Hematopoietic multipotent progenitor cell treated with erythropoietin and hydrocortisone succinate and interleukin-3 and kit ligand, for 6 days (in vitro differentiated cells): Measurements from ENCODE around the gene TAP2.

Experiments
- DNase-seq: peaks from one replicate; pipeline ENCODE4 v3.0.0-alpha.2; 2015

The TAP2 gene

GRCh38 chr6:32853541-32854375 is 15.2 kb upstream of the TAP2 start, which contains the start of the genes PSMB9 and TAP1:
Gene PSMB9, plus strand, starts transcription at chr6:32854192. Its CDS starts 38 bp downstream, at chr6:32854230.
Gene TAP1, minus strand, starts transcription at chr6:32853704. Its CDS starts 68 bp downstream, at chr6:32853636.
- peak; percentile 95 for DNase-seq

DNA sequence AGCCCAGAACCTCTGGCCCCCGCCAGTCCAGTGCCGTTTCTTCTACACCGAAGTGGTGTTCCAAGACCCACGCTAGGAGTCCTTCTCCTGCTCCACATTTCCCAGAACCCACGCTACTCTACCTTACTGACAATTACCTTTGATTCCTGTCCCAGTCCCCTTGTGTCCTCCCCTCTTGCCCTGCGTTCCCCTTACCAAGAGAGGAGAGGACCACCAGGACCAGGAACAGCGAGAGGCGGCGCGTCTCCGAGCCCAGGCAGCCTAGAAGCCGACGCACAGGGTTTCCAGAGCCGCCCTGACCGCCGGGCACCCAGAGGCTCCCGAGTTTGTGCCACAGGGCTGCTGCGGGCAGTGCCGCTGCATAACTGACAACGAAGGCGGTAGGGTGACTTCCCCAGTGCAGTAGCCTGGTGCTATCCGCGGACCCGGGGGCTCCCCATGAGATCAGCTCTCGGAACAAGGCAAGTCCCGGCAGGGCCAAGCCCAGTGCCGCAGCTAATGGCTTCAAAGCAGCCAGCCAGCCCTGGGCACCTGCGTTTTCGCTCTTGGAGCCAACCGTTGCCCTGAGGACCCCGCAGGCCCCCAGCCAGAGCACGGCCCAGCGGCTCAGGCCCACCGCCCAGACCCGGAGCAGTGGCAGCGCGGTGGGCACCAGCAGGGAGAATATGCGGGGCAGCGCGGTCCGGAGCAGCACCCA is 14.5 kb upstream of the TAP2 start:
- DNase-seq = peak; percentile 60

GRCh38 chr6:32852018-32852843 is 13.7 kb upstream of the TAP2 start:
- DNase-seq = peak; percentile 20

DNA sequence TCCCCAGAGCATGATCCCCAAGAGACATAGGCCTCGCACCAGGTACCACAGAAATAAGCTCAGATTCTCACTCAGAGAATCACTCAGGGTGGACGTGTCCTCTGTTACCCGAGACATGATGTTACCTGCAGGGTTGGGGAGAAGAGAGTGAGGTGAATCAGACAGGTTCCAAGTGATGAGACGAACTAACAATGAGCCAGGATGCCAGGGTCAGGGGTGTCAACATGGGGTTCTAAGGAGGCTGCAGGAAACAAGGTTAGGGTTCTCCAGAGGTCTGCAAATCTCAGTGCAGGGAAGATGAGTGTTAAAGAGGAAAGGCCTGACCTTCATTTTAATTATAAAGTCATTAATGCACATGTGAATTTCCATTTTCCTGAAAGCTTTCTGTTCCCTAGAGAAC is 12.5 kb upstream of the TAP2 start:
- DNase-seq = no peak

DNA sequence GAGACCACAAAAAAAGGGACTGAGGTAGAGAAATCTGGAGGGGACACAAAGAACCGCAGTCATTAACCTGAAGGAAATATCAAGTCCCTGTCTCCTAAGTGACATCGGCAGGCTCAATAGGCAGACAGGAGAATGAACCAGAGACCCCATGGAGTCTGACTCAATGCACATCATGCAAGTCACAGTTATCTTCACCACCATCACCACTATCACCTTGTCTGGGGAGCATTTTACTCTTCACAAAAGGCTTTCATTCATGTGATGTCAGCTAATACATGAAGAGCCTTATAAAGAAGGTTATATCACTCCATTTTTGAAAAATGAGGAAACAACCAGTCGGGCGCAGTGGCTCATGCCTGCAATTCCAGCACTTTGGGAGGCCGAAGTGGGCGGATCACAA is 10.6 kb upstream of the TAP2 start:
- DNase-seq = no peak

GRCh38 chr6:32847795-32848194 is 9.3 kb upstream of the TAP2 start:
- DNase-seq = no peak

GRCh38 chr6:32847004-32847403 is 8.5 kb upstream of the TAP2 start:
- no peak for DNase-seq

DNA sequence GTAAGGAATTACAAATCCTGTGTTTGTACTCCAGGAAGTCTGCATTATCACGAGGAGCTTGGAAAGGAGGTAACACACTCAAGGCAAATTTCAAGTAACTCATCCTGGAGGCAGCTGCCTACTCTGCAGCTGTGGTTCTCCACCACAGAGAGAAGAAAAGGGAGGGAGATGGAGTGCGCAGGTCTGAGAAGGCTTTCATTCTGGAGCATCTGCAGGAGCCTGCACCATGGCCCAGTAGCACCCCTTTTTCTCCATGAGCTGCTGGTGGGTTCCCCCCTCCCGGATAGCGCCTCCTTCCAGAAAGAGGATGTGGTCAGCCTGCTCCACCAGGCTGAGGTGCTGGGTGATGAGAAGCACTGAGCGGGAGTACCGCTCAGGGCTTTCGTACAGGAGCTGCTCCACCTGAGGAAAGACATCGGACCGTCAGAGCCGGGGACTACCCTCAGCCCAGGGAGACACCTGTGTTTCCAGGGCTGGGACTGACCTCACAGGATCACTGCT is 6.9 kb upstream of the TAP2 start:
- DNase-seq = peak; percentile 42

- peak; percentile 27 for DNase-seq
These were observed 6.4 kb upstream of the TAP2 start for GRCh38 chr6:32844839-32845383.

DNA sequence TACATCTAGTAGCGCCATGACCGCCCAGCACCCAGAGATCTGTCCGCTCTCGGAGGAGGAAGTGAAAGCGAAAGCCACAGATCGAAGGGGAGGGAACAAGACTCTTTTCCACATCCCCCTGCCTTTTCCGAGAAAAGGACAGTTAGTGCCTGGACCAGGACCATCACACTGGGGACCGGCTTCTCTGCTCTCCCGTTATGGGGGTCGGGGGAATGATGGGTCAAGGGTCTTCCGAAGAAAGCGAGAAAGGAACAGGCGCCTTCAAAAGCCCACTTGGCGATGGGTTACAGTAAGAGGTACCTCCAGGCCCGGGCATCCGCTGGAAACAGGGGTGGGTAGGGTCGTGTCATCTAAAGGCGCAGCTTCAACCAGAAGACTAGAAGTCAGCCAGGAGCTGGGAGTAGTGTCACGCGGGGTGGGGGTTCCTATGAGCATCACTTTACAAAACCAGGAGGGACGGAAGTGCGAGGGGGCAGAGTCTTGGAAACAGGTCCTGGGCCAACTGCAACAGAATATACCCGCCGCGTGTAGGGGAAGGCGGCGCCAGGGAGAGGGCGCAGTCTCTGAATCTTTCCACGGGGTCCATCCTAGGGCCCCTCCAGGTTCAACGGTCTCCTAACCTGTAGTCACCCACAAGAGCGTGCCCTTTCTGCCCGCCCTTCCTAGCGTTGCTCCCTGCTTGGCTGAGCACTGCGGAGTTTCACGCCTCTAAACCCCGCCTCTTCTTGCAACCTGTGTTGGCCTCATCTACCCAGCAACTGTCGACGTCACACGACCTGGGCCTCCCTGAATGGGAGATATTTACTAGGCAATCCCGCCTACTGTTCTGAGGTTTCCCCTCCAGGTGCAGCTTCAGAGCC is 5.7 kb upstream of the TAP2 start, which contains the start of gene PSMB8:
Gene PSMB8 (minus strand): TSS at position 69 of the 860 bp plus-strand sequence. CDS start 51 bp downstream, at position 18.
- DNase-seq = peak; percentile 98

DNA sequence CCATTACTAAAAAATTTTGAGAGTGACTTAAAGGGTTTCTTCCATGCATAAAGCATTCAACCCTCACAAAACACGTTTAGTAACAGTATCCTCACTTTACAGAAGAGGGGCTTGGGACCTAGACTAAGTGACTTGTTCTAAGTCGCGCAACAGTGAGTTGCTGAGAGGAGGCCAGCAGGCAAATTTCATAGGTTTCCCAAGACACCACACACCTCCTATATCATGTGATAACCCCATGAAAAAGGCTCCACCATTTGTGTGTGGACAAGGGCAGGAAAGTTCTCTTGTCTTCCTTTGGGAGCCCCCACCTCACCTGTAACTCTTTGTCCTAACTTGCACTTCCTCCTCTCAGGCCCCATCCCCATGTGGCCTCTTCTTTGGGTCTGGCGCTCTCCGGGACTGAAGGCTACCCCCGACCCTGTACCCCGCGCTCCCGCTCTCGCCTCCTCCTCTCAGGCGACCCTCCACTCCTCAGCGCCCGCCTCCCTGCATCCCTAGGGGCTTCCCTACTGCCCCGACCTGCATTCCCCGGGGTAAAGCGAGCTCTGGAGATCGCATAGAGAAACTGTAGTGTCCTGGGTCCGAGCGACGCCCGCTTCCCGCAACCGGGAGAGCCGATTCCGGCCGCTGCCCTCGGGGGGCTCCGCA is 4.9 kb upstream of the TAP2 start:
- DNase-seq = peak; percentile 34

DNA sequence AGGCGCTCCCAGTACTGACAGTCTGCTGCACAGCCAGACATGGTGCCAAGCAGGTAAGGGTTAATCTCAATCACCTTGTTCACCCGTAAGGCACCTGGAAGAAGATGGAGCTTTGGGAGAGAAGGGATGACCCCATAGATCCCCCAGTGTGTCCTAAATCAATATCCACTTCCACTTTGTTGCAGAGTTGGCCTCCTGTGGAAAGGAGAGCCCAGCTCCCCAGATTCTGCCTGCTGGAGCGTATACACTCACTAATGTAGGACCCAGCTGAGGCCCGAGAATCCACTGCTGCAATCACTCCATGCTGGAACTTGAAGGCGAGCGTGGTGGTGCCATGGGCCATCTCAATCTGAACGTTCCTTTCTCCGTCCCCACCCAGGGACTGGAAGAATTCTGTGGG is 4.2 kb upstream of the TAP2 start:
- peak; percentile 38 for DNase-seq

DNA sequence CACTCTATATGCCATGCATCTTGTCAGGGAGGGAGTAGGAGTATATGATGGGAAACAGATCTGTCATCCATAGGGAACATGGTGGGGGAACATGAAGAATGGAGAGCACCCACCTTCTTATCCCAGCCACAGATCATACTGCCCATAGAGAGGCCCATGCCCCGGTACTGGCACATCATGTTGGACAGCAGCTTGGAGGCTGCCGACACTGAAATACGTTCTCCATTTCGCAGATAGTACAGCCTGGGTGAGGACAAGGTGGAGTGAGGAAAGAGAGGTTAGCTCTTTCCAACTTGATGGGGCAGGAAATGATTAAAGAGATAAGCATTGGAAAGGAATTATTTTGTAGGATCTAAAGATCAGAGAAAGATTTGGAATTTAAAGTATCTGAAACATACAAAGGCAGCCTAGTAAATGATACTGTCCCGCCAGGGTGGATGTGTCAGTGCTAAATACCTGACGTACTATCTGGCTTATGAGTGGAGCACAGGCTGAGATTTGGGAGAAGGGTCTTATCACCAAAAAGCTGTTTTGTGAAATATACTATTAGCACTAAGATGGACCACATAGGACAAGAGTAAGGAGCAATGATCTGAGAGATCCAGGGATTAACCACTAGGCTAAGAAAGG is 3.6 kb upstream of the TAP2 start:
- no peak for DNase-seq

- peak; percentile 65 for DNase-seq
These were observed 2.2 kb upstream of the TAP2 start for GRCh38 chr6:32840604-32841246.

GRCh38 chr6:32839356-32839755 is 817 bp upstream of the TAP2 start:
- no peak for DNase-seq

- DNase-seq = no peak
These were observed 857 bp downstream of the TAP2 start for GRCh38 chr6:32837651-32838113.

- no peak for DNase-seq
These were observed 1.7 kb downstream of the TAP2 start for GRCh38 chr6:32836873-32837272.

DNA sequence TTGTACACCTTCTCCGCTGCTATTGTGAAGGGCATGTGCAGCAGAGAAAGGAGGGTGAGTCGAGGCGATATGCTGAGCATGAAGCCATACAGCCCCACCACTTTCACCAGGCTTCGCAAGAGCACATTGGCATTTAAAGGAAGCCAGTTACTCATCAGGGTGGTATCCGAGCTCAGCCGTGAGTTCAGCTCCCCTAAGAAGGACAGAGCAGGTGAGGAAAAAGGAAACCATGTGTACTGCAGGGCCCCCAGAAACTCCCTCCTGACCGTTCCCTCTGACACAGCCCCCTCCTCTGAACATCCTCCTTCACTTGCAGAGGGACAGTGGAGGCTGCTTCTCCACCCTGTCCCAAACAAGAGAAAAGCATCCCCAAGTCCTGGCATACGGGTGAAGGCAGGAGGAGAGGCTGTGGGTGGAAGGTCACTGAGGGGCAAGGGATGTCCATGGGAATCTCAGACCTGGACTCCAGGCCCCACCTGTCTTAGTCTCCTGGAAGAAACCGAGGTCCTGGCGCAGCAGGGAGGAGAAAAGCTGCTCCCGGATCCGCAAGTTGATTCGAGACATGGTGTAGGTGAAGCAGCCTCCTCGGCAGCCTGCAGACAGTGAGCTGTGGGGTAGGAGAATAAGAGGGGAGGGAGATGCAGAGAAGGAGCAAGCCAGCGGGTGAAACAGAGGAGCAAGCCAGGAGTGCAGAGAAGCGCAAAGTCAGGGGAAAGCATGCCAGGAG is 3.2 kb downstream of the TAP2 start:
- DNase-seq = no peak

- DNase-seq = no peak
These were observed 4.9 kb downstream of the TAP2 start for GRCh38 chr6:32833664-32834063.
